Activated naive CD8-positive, alpha-beta T cell treated with anti-CD3 and anti-CD28 coated beads, Interleukin-2, amount 50 U/mL, for 16 hours (primary cell): ENCODE data around the gene CELF2.

Source experiments
- DNase-seq: peaks from one replicate; pipeline ENCODE4 v3.0.0-alpha.2; 2020; ENCODE audit warnings: low read depth, low spot score

Gene CELF2

DNA sequence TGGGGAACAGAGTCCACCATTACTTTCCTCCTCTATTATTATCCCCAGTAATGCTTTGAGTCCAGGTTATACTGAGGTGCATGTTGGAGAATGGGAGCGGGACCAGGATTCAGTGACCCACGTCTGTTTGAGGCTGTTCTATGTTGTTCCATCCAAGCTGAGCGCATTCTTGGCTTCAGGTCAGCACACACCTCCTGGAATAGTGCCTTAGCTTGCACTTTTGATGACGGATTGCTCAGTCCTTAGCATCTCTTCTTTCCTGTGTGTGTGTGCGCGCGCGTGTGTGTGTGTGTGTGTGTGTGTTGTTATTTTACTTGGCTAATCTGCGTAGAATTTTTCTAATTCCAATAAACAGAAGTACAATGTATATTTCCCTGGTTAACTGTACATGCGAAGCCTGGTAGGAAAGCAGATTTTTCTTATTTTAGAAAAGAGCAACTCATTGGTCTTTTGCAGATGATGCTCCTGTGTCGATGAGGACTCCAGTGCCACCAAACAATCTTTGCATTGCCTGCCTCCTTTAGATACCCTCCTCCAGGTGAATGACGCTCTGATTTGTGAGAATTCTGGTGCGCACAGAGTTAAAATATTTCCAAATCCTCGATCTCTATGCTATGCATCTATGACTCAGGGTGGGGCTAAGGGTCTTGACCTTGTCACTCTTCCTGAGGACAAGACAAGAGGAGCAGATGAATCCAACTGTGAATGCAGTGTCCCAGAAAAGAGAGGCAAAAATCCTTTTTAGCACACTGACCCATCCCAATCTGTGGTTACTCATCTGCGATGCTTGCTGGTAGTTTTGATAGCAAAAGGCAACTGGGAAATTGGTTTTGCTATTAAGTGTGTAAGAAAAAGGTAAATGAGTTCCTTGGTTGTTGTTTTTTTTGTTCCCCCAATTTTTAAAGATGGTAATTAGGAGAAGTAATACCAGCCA lies 13.3 kb upstream of the CELF2 start:
- DNase-seq, result no peak

DNA sequence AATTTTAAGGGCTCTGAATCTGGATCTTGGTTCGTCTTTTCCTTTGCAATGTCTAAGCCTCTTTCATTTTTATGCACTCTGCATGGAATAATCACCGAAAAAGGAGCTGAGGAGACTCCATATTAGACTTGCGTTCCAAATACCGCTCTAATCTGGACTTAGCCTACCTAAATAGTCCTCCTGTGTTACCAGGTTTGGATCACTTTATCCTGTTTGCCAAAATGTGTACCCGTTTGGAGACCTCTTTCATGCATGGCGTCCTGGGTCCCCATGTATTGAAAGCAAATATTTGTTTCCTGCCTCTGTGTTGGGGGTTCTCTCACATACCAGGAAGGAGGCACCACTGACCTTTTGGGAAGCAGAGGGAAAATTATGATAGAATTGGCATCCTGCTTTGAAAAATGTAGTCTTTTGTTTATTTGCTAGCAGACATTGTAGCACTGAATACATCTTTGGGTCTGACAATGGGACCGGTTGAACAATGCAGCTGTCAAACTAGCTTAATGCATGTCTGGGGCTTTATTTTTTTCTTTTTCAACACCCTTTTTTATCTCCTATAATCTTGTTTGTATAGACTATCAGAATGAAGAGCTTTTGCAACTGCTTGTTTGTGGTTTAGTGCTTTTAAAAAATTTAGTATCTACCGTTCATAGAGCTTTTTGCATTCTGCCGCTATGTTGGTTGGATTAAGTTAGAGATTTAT lies 11.8 kb upstream of the CELF2 start:
- DNase-seq, result no peak

DNA sequence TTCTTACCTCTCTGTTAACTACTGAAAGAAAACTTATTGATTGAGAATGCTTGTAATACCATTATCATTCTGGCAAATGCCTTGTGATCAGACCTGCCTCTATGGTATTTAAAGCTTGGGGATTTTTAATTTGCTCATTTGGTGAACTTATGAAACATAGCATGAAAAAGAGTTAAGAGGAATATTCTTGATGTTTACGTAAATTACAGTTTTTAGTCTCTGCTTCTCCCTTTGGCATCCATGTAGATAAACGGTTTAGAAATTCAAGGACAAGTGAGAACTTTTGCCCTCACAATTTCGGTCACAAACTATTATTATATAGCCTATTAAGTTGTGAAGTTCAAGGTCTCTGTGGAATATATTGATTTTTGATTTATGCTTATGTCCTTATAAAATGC lies 11.2 kb upstream of the CELF2 start:
- DNase-seq, result no peak

DNA sequence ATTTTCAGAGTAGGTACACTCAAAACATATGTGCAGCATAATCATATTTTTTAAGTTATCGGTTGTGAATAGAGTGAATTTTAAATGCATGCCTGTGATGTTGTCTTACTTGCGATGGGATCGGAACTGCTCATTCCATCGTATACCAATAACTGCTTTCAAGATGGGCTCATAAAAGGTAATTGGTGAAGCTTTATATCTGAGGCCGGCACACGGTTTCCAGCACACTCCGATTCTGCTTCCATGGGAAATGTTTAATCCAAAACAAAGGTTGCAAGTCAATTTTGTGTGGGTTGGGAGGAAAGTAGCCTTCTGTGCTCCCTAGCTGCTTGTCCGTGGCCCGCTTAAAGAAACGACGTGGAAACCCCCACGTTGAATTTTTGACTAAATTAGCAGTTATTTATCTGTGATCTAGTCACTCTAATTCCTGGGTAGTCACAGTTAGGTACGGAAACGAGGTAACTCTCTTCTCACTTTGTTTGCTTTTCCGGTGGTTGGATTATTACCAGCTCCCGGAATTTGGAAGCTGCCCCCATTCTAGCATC lies 10.1 kb upstream of the CELF2 start:
- no peak for DNase-seq

DNA sequence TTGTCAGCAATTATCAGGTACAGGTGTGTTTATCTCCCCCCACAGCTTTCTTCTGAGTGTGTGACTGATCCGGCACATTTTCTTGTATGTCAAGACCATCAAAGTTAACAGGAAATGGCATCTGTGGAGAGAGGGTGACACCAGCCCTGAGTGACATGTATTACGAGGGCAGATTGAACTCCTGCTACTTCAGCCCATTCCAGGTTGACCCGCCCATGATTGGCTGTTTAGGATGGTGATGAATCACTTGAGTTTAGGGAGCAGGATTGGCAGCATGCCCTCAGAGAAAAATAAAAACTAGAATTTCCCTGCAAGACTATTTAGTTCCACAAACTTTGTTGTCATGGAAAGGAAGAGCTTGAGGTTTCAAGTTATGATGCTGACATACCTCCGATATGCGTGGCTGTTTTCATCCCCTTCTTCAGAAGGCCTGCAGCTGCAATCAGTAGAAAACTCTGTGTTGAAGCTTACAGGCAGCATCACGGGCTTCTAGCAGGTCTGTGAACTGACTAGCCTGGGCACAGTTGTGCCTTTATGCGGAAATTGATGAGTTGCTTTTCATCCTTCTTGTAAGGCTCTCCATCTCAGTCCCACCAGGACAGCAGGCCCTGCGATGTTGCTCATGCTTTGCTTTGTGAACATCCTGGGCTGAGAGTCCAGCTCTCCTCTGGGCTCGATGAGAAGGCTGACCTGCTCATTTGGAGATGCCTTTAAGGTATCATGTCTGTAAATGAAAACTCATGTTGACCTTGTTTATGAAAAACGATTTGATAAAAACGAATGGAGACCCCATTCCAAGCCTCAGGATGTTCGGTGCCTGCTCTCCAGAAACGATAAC lies 8.0 kb upstream of the CELF2 start:
- no peak for DNase-seq

DNA sequence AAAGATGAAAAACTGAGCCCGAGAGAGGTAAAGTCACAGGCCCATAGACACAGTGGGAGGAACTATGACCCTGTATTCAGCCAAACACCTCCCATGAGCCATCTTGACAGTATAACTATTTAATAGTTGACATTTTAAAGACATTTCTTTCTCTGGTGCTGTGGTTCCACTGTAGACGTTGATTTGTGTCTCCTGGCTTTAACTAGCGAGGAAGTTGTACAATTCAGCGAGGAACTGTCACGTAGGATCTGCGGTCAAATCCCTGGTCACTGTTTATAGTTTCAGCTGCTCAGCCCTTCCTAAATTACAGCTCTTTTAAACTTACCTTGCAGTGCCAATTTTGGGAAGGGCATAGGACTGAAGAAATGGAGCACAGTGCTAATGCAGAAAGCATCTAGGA lies 7.1 kb upstream of the CELF2 start:
- no peak for DNase-seq

DNA sequence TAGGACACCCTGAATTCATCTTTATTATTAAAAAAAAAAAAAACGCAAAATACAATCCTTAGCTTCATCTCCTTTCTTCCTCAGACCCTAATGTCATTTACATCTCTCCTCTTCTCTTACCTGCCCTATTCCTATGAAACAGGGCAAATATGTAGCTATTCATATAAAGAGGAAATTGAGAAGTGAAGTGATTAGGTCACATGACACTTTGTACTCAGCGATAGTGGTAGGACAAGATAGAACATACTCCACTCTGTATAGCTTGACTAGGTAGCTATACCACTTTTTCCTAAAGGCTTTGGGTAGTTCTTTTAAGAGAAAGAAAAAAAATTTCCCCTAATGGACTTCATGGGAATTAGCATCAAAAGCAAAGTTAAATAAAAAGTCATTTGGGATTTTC lies 6.2 kb upstream of the CELF2 start:
- DNase-seq, result no peak

DNA sequence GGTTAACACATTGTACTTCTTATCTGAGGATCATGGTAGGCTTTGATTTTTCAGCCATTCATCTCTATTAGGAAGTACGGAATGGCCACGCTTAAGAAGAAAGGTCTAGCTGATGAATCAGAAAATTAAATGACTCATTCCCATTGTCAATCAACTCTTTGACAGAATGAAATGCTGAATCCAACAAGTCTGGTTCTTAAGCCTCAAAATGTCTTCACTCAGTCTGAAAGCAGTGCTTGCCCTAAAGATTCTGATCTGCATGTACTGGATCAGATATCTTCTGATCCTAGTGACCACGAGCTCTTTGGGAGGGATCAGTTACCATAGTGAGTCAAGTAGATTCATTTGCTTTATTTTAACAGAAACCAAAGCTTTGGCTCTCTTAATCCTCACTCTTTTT lies 5.7 kb upstream of the CELF2 start:
- DNase-seq, result no peak

DNA sequence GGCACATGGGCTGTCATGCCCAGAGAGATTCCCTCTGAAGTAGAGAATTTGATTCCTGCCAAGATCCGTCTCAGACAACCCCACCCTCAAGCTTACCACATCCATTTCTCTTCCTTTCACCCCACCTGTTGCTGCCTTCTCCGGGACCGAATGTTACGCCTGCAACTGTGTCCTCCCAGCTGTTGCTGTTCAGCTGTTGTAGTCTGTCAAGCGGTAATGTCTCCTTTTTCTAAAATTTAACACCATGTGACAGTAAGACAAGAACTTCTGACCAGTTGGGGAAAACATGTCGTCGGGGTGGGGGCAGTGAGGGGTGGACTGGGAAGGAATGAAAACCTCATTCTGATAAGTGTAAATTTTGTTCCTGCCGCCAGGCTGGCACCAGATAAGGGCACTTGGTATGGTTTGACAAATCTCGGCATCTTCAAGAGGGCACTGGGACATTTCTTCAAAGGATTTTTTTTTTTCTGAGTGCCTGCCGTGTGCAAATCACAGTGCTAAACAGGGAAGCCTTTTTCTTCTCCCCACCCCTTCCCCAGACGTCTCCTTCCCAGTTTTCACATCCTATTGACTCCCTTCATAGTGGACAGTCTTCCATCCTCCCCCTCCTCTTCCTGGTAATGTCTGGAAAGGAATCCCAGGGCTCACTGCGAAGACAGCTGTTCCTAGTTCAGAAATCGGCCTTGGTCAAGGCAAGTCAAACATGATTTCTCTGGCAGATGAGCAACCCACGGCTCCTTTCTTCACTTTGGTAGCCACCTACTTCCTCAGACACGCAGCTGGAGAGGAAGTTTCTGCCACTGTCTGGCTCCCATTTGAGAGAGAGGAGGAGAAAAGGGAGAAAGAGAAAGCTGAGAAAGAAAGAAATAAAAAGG lies 5.0 kb upstream of the CELF2 start:
- DNase-seq, result no peak

DNA sequence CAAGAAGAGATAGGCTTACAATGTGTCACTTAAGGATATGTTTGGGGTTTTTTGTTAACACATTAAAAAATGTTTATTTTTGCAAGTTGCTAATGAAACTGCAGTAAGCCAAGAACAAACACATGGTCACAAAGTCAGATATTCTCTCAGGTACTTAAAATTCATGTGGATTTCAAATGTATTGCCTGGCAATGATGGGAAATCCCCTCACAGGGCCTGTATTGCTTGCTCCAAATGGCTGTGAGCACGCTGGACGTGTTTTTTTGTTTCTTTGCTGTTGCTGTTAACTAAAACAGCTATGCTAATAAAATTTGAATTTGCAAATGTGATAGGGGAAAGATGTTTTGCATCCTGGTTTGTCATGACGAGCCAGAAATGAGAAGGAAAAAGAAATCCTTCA lies 3.8 kb upstream of the CELF2 start:
- no peak for DNase-seq

DNA sequence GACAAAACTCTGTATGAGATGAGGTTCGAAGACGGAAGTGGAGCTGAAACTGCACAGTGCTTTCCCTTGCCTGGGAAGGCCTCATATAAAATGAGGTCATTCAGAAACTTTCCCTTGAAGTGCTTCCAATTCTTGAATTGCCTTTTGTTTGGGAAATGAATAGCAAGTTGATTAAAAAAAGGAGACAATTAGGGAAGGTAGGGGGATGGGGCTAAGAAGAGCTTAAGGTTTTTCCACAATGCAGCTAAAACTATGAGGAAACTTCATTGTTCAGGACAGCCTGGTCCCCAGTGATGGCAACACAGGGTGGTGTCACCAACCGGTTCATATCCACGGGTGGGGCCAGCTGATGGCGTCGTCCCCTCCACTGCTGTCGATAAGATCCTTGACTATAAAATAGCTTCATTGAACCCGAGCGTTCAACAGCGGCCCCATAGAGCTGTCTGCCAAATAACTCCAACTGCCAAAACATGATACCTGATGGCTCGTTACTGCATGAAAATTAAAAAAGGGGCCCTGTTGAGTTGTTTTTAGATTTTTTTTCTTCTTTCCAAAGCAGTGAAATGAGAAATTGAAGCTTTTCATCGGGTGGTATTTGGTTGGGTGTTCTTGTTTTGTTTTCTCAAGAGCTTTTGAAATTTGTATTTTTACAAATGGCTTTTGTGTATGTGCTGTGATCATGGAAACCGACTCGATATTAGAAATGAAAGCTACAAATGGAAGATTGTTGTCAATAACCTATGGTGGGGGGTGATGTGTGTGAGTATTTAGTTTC lies 2.8 kb upstream of the CELF2 start:
- DNase-seq, result no peak

DNA sequence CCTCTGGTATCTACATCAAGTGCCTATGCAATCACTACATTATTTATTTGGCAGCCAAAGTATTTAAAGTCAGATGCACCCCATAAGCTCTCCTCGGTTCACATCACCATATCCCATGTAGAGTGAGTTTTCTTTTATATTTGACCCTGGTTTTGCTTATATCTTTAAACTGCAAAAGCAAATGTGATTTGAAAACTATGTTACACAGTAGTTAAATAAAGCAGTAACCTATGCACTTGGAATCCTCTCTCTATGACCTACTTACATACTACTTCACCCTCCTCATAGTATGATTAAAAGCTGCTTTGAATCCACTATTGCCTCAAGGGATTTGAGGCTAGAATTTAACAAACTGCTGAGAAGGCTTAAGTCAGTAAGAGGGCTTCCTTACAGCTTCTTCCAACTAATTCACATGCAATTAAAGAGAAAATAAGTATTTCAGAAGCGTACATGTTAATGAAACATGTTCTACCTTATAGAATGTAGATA lies 2.2 kb upstream of the CELF2 start:
- no peak for DNase-seq

DNA sequence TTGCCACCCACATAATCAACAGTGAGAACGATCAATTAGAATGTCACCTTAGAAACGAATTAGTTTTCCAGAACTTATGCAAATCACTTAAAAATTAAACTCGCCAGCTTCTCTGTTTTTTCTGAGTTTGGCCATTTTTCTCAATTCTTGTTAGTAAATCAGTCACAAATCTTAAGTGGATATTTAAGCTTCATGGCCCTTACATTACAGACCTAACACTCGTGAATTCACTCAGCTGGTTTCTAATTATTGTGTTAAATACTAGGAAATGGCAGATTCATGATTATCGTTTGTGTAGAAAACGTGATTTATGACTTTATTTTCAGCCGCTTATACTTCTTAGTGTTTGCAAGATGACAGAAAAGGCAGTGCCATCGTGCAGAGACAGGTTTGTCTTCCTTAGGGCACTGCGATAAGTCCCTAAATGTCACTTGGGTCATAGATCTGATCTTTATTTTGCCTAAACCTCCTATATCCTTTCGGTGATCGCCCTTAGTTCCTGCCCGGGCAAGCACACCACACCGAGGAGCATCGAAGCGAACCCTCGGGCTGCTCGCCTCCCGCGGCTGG lies 587 bp upstream of the CELF2 start:
- no peak for DNase-seq

DNA sequence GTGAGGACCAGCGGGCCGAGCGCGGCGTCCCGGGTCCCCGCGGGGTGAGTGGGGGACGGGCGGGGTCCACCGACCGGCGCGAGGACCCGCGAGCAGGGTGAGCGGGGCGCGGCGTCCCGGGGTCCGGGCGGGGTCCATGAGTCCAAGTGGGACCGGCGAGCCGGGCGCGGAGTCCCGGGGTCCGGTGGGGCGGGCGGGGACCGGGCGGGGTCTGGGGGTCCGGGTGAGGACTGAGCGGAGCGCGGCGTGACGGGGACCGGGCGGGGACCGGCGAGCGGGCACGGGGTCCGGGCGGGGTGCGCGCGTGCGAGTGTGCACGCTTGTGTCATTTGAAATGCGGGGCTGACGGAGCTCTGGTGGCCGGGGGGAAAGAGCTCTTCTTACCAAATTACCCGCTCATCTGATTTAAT lies 765 bp downstream of the CELF2 start:
- no peak for DNase-seq

DNA sequence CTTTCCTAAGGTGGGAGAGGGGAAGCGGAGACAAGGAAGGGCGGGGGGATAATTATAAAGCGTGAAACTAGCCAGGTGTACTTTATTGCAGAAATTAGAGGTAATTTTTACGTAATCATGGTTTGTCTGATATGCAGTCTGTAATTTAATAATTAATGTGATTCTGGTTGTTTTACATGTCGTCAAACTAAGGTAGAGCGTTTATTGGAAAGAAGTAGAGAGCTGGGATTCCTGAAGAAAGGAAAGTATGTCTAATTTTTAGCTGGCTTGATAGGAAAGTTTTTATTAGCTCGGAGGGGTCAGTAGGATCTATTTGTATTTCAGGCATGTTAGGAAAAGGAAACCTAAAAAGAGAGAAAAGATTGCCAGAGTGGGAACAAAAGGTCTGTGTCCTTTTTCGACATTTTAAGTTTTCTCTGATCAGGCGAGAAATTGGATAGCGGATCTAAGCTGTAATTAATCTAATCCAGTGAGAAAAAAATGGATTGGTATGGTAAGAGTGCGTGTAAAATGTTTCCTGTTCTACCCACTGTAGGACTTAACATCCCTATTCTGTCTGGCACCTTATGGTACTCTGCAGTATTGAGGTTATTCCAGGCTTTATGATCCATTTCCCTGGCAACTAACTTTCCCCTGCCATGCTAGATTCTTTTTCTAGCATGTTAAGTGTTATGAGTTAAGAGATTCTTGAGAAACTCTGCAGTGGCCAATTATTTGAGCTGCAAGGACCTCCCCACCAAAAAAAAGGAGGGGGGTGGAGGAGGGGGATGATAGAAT lies 1.4 kb downstream of the CELF2 start:
- no peak for DNase-seq

DNA sequence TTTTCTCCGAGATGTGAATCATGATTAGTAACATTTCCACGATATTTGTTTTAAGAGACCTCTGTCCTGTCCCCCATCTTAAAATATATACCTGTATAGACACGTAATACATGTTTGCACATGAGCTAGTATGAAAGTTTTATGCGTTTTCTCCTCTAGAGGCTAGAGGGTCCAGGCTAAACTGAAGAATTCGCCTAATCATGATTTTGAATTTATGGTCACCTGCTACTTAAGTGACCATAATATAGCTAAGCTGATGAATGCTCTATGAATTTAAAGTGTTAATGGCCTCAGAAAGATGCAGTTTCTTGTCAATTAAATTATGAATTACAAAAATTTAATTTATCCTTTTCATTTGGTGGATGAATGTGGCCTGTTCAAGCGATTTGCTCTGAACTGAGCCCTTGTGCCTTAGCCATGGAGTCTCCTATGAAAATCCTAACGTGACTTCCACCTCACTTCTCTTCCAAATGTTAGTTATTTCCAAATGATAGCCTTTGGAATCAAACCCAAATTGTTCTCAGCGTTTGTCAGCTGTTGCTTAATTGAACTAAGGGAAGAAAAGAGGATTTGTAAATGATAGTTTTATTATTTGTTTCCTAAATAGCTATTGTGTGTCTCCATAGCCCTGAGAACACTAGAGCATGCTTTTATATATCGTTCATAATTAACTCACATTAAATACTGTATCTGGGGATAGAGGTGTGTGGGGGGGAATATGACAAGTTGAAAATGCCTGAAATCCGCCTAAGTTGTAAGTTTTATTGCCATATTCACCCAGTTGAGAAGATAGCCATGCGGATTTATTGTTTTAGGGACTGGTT lies 2.3 kb downstream of the CELF2 start:
- DNase-seq, result no peak

DNA sequence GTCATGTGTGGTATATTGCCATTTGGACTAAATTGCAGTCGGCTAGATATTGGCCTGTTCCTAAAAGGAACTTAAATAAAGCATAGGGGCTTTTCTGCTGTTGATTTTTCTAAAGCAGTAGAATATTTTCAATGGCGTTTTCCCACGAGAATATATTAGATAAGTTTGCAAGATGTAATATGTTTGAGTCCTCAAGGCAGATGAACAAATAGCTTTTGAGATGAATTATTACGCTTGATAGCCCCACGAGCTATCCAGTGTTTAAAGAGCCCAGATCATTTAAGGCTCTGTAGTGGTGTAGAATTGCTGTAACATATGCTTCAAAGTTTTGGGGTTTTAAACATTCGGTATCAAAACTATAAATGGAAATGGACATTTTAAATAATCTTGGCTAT lies 2.9 kb downstream of the CELF2 start:
- DNase-seq, result no peak

DNA sequence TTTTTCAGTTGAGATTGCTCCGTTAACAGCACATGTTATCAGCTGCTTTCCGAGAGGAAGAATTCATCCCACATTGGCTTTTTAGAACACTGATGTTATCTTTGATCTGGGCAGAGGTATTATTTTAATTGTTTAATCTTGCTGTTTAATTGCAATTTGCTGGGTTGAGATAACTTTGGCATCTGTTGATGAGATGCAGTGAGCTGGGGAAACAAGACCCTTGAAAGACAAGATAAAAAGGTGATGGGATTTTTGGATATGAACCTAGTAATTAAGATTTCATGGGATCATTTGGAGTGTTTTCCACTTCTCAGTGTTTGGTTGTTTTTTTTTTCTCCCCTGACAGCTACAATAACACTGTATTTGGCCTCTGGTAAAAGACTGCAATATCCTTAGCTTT lies 4.5 kb downstream of the CELF2 start:
- DNase-seq, result no peak
